ENCODE results near the gene RASGRP1. TPM values are rescaled to one million over a fixed set of nuclear protein-coding genes. Genes with fewer than 3 reads are reported as not detected.

RASGRP1 gene
- polyA plus RNA-seq, 1 of the 3 experiments (the other 2 are of a cell fraction), result 0.03 TPM

DNA sequence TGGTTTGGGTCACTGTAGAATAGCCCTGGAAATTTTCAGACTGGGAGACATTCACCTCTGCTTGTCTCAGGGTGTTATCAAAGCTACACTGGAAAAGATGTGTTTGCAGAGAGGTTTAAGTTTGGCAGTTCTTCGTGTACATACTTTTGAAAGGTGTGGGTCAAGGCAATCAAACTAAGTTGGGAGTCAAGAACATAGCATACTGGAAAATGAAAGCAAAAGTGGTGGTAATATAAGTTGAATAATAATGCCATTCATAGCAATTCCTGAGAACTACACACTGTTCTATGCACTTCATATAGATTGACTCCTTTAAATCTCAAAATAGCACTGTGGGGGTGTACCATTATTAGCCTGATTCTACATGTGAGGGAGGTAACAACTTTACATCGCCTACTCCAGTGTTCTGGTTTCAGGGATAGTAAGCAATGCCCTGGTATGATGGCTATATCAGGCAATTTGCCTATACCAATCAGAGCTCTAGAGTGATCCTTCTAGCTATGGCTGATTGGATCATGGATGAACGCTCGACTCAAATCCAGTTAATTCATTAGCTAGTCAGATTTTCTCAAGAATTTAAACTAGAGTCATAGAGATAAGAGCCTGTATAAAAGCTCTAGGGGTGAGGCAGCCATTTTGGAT is 44.6 kb upstream of the RASGRP1 start:
- WGBS (ENCODE audit: low lambda C conversion rate), result 61% methylated on average over 4 of the region's 4 CpGs
- no peaks in the 10 kb centered on the region for H3K79me2 ChIP-seq (ENCODE audit: insufficient read depth)
- H3K4me2 ChIP-seq, result no peak overlapping the region
- no peaks in the 10 kb centered on the region for H3K9me2 ChIP-seq
- no peak overlapping the region for H3K4me3 ChIP-seq (ENCODE audit: low read depth in 2 of 2, low read length in 1 of 2)
- no peaks in the 10 kb centered on the region for H3K9me3 ChIP-seq
- TF ChIP-seq GATA2 (CRISPR knock-in tag; IDR thresholded peaks at IDR 0.05) (no peak), TCF12 (IDR thresholded peaks at IDR 0.05) (no peak)
- ChIA-PET CTCF (interaction anchor here (1.4 kb wide), 1 partner anchor 45 kb away, joined by 5 read pairs; no protein-coding TSS in a partner anchor), POLR2A (no interaction called here)
- H3K27me3 ChIP-seq (ENCODE audit: insufficient read depth), result peaks cover 16% of the 10 kb centered on the region
- no peaks in the 10 kb centered on the region for H3F3A ChIP-seq (replicated peaks; ENCODE audit: insufficient read depth)
- no peak for DNase-seq
- H3K27ac ChIP-seq (ENCODE audit: low read depth in 2 of 2, low read length in 1 of 2), result no peak overlapping the region
- H3K9ac ChIP-seq, result no peak overlapping the region
- no peaks in the 10 kb centered on the region for H3K4me1 ChIP-seq (ENCODE audit: control insufficient read depth in 1 of 2, insufficient read depth in 2 of 2, low read depth in 1 of 2, low read length in 1 of 2)
- H3K36me3 ChIP-seq (replicated peaks in 1 of 2; ENCODE audit: control insufficient read depth in 1 of 2, insufficient read depth in 2 of 2, low read length in 1 of 2), result no peaks in the 10 kb centered on the region
- no peak overlapping the region for H2AFZ ChIP-seq (ENCODE audit: low read depth)
- no peaks in the 10 kb centered on the region for H4K20me1 ChIP-seq (ENCODE audit: insufficient read depth)

DNA sequence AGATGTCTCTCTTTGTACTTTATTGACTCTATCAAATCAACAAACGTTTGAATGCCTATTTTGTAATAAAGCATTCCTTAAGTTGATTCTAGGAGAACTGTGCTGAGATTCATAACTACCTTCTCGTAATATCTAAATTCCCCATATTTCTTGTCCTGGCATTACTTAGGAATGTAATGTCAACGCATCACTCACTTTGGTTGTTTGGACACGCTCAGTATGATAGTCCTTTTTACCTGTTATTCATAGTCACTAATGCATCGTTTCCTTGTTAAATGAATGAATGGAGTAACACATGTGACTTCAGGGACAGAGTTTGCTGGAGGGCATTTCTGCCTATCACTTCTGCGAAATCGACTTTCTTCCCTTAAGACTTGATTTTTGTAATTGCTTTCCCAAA is 44.1 kb upstream of the RASGRP1 start:
- Histone ChIP-seq H3K79me2 (ENCODE audit: insufficient read depth) (no peaks in the 10 kb centered on the region), H3K4me3 (ENCODE audit: low read depth in 2 of 2, low read length in 1 of 2) (no peak overlapping the region), H2AFZ (ENCODE audit: low read depth) (no peak overlapping the region), H3K9ac (no peak overlapping the region), H3K4me1 (ENCODE audit: control insufficient read depth in 1 of 2, insufficient read depth in 2 of 2, low read depth in 1 of 2, low read length in 1 of 2) (no peaks in the 10 kb centered on the region), H3K27ac (ENCODE audit: low read depth in 2 of 2, low read length in 1 of 2) (no peak overlapping the region), H3K36me3 (replicated peaks in 1 of 2; ENCODE audit: control insufficient read depth in 1 of 2, insufficient read depth in 2 of 2, low read length in 1 of 2) (no peaks in the 10 kb centered on the region), H4K20me1 (ENCODE audit: insufficient read depth) (no peaks in the 10 kb centered on the region), H3F3A (replicated peaks; ENCODE audit: insufficient read depth) (no peaks in the 10 kb centered on the region), H3K9me2 (no peaks in the 10 kb centered on the region), H3K9me3 (no peaks in the 10 kb centered on the region), H3K27me3 (ENCODE audit: insufficient read depth) (peaks cover 16% of the 10 kb centered on the region), H3K4me2 (no peak overlapping the region)
- WGBS (ENCODE audit: low lambda C conversion rate), result 56% methylated on average over 7 of the region's 7 CpGs
- TF ChIP-seq, protein P1, sequence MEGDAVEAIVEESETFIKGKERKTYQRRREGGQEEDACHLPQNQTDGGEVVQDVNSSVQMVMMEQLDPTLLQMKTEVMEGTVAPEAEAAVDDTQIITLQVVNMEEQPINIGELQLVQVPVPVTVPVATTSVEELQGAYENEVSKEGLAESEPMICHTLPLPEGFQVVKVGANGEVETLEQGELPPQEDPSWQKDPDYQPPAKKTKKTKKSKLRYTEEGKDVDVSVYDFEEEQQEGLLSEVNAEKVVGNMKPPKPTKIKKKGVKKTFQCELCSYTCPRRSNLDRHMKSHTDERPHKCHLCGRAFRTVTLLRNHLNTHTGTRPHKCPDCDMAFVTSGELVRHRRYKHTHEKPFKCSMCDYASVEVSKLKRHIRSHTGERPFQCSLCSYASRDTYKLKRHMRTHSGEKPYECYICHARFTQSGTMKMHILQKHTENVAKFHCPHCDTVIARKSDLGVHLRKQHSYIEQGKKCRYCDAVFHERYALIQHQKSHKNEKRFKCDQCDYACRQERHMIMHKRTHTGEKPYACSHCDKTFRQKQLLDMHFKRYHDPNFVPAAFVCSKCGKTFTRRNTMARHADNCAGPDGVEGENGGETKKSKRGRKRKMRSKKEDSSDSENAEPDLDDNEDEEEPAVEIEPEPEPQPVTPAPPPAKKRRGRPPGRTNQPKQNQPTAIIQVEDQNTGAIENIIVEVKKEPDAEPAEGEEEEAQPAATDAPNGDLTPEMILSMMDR (IDR thresholded peaks at IDR 0.05), result no peak
- no peak for TF ChIP-seq SMC3 (IDR thresholded peaks at IDR 0.05; ENCODE audit: low read depth, low read length)
- TF ChIP-seq, protein P2, sequence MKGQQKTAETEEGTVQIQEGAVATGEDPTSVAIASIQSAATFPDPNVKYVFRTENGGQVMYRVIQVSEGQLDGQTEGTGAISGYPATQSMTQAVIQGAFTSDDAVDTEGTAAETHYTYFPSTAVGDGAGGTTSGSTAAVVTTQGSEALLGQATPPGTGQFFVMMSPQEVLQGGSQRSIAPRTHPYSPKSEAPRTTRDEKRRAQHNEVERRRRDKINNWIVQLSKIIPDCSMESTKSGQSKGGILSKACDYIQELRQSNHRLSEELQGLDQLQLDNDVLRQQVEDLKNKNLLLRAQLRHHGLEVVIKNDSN (IDR thresholded peaks at IDR 0.05; ENCODE audit: borderline replicate concordance, low read depth), result no peak
- ChIA-PET POLR2A (no interaction called here), CTCF (no interaction called here)
- DNase-seq, result no peak

DNA sequence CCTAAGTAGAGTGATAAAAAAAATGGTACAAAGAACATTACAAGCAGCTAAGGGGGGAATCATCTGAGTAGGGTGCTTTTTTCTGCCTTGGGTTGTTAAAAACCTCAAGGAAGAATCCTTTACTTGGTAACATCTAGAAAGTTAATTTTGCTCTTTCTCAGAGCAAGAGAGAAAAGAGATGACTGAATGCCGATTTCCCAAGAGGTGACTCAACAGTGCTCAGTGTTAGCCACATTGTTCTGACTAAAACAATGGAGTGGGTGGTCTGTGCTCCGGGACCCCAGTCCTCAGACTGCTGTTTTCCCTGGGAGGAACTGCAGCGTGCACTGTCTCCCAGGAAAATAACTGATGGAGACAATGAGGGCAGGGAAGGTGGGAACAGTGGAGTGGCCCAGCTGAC is 41.1 kb upstream of the RASGRP1 start:
- H4K20me1 ChIP-seq (ENCODE audit: insufficient read depth), result no peaks in the 10 kb centered on the region
- no peak overlapping the region for H3K4me3 ChIP-seq (ENCODE audit: low read depth in 2 of 2, low read length in 1 of 2)
- H3K9ac ChIP-seq, result no peak overlapping the region
- no peaks in the 10 kb centered on the region for H3K9me3 ChIP-seq
- H2AFZ ChIP-seq (ENCODE audit: low read depth), result no peak overlapping the region
- H3K4me2 ChIP-seq, result no peak overlapping the region
- H3K4me1 ChIP-seq (ENCODE audit: control insufficient read depth in 1 of 2, insufficient read depth in 2 of 2, low read depth in 1 of 2, low read length in 1 of 2), result no peaks in the 10 kb centered on the region
- DNase-seq, result no peak
- ChIA-PET POLR2A (no interaction called here), CTCF (interaction anchor here (1.3 kb wide), 1 partner anchor 94 kb away, joined by 4 read pairs; no protein-coding TSS in a partner anchor)
- H3F3A ChIP-seq (replicated peaks; ENCODE audit: insufficient read depth), result no peaks in the 10 kb centered on the region
- no peaks in the 10 kb centered on the region for H3K36me3 ChIP-seq (replicated peaks in 1 of 2; ENCODE audit: control insufficient read depth in 1 of 2, insufficient read depth in 2 of 2, low read length in 1 of 2)
- H3K27ac ChIP-seq (ENCODE audit: low read depth in 2 of 2, low read length in 1 of 2), result no peak overlapping the region
- H3K27me3 ChIP-seq (ENCODE audit: insufficient read depth), result peaks cover 16% of the 10 kb centered on the region
- no peaks in the 10 kb centered on the region for H3K79me2 ChIP-seq (ENCODE audit: insufficient read depth)
- no peaks in the 10 kb centered on the region for H3K9me2 ChIP-seq
- 57% methylated on average over 3 of the region's 3 CpGs for whole genome bisulfite sequencing (ENCODE audit: low lambda C conversion rate)
- TF ChIP-seq RAD21 (IDR thresholded peaks at IDR 0.05; ENCODE audit: low read length) (no peak), NRF1 (IDR thresholded peaks at IDR 0.05; ENCODE audit: low read depth, low read length) (no peak), FOXM1 (IDR thresholded peaks at IDR 0.05; ENCODE audit: low read depth) (no peak), NFIC (IDR thresholded peaks at IDR 0.05; ENCODE audit: borderline replicate concordance) (no peak), EP300 (IDR thresholded peaks at IDR 0.05; ENCODE audit: borderline replicate concordance in 1 of 2, low read depth in 1 of 2, low read length in 1 of 2) (no peak)
- TF ChIP-seq, protein P3, sequence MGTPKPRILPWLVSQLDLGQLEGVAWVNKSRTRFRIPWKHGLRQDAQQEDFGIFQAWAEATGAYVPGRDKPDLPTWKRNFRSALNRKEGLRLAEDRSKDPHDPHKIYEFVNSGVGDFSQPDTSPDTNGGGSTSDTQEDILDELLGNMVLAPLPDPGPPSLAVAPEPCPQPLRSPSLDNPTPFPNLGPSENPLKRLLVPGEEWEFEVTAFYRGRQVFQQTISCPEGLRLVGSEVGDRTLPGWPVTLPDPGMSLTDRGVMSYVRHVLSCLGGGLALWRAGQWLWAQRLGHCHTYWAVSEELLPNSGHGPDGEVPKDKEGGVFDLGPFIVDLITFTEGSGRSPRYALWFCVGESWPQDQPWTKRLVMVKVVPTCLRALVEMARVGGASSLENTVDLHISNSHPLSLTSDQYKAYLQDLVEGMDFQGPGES (IDR thresholded peaks at IDR 0.05; ENCODE audit: low read depth, low read length), result no peak
- TF ChIP-seq, protein P2 (IDR thresholded peaks at IDR 0.05; ENCODE audit: borderline replicate concordance, low read depth), result no peak
- TF ChIP-seq, protein P4, sequence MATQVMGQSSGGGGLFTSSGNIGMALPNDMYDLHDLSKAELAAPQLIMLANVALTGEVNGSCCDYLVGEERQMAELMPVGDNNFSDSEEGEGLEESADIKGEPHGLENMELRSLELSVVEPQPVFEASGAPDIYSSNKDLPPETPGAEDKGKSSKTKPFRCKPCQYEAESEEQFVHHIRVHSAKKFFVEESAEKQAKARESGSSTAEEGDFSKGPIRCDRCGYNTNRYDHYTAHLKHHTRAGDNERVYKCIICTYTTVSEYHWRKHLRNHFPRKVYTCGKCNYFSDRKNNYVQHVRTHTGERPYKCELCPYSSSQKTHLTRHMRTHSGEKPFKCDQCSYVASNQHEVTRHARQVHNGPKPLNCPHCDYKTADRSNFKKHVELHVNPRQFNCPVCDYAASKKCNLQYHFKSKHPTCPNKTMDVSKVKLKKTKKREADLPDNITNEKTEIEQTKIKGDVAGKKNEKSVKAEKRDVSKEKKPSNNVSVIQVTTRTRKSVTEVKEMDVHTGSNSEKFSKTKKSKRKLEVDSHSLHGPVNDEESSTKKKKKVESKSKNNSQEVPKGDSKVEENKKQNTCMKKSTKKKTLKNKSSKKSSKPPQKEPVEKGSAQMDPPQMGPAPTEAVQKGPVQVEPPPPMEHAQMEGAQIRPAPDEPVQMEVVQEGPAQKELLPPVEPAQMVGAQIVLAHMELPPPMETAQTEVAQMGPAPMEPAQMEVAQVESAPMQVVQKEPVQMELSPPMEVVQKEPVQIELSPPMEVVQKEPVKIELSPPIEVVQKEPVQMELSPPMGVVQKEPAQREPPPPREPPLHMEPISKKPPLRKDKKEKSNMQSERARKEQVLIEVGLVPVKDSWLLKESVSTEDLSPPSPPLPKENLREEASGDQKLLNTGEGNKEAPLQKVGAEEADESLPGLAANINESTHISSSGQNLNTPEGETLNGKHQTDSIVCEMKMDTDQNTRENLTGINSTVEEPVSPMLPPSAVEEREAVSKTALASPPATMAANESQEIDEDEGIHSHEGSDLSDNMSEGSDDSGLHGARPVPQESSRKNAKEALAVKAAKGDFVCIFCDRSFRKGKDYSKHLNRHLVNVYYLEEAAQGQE (IDR thresholded peaks at IDR 0.05; ENCODE audit: low read depth, low read length), result no peak

Measured in SK-N-SH (cell line).